Chondrocyte (in vitro differentiated cells): ENCODE results near the gene SULT1B1. TPM values are rescaled to one million over a fixed set of nuclear protein-coding genes. Genes with fewer than 3 reads are reported as not detected.

Source experiments
- DNase-seq: peaks from one replicate; pipeline ENCODE4 v3.0.0; 2021; ENCODE audit warnings: mixed read lengths, low spot score
- H3K27ac Mint-ChIP-seq: one replicate; pipeline ENCODE4 v1.8.0; 2021; ENCODE audit warnings: mild to moderate bottlenecking, moderate library complexity, mixed read lengths; ENCODE audit not compliant: unreplicated experiment
- H3K27me3 Mint-ChIP-seq: 2 replicates; pipeline ENCODE4 v1.8.0; 2021; ENCODE audit warnings: low read depth, mixed read lengths
- H3K36me3 Mint-ChIP-seq: 2 replicates; pipeline ENCODE4 v1.8.0; 2021; ENCODE audit warnings: low read depth, mixed read lengths
- H3K4me1 Mint-ChIP-seq: 2 replicates; pipeline ENCODE4 v1.8.0; 2021; ENCODE audit warnings: low read depth, mild to moderate bottlenecking, mixed read lengths
- H3K4me3 Mint-ChIP-seq: one replicate; pipeline ENCODE4 v1.8.0; 2021; ENCODE audit warnings: mild to moderate bottlenecking, moderate library complexity, mixed read lengths; ENCODE audit not compliant: unreplicated experiment
- H3K9me3 Mint-ChIP-seq: 2 replicates; pipeline ENCODE4 v1.8.0; 2021; ENCODE audit warnings: low read depth, mixed read lengths
- CTCF ChIP-seq: fragments of 200-600 bp; sonication (generic); IDR thresholded peaks from 2 replicates; pipeline ENCODE4 v1.5.0; 2021; ENCODE audit warnings: antibody characterized with exemption, mild to moderate bottlenecking, moderate library complexity
- total RNA-seq: library from RNA; stranded (reverse); gene quantifications from 3 replicates; pipeline ENCODE4 v1.2.1, GENCODE V29; 2021

The SULT1B1 gene
- total RNA-seq, 1 donor from 2014 or later, result 0.52 TPM

GRCh38 chr4:69689599-69689998, 70.8 kb downstream of the SULT1B1 start:
- H3K9me3 Mint-ChIP-seq, result no peaks in the 10 kb centered on the region
- no peak for DNase-seq
- no peak overlapping the region for H3K27ac Mint-ChIP-seq
- peaks cover 27% of the 10 kb centered on the region for H3K27me3 Mint-ChIP-seq
- H3K4me3 Mint-ChIP-seq, result no peak overlapping the region
- peak; percentile 92 for TF ChIP-seq CTCF
- H3K36me3 Mint-ChIP-seq, result no peaks in the 10 kb centered on the region
- peaks cover 4% of the 10 kb centered on the region for H3K4me1 Mint-ChIP-seq

GRCh38 chr4:69684804-69685203, 75.6 kb downstream of the SULT1B1 start:
- Mint-ChIP-seq H3K4me3 (no peak overlapping the region), H3K9me3 (no peaks in the 10 kb centered on the region), H3K27me3 (peaks cover 32% of the 10 kb centered on the region), H3K36me3 (no peaks in the 10 kb centered on the region), H3K27ac (no peak overlapping the region), H3K4me1 (peaks cover 3% of the 10 kb centered on the region)
- no peak for DNase-seq
- TF ChIP-seq CTCF, result no peak

Other genes with a start within 250 kb of the SULT1B1 start
- gene UGT2A2, start 121.0 kb downstream of the SULT1B1 start, total RNA-seq, result not detected in 3 replicates
- not detected in 3 replicates for gene UGT2A1, start 107.4 kb downstream of the SULT1B1 start, total RNA-seq
- 1.2 to 1.9 TPM (median 1.4 TPM) in 3 replicates for gene SULT1E1, start 99.5 kb upstream of the SULT1B1 start, total RNA-seq
- gene CSN1S1, start 170.4 kb upstream of the SULT1B1 start, total RNA-seq, result not detected in 3 replicates
- not detected in 3 replicates for gene CSN2, start 205.1 kb upstream of the SULT1B1 start, total RNA-seq
- not detected in 3 replicates for gene STATH, start 235.3 kb upstream of the SULT1B1 start, total RNA-seq